H9 (cell line): ENCODE measurements around the gene CCR2. TPM values are rescaled to one million over a fixed set of nuclear protein-coding genes. Genes with fewer than 3 reads are reported as not detected.
"Not testable (repeated sequence)": the region's sequence is repeated elsewhere in the genome, so short reads cannot be mapped to it uniquely, and the experiment has no call there.

Source experiments
- DNase-seq: peaks from one replicate; pipeline ENCODE4 v3.0.0-alpha.2; 2017
- H2AFZ ChIP-seq: one replicate; pipeline ENCODE4 v1.6.1; 2013; ENCODE audit warnings: mild to moderate bottlenecking, low read length, control low read depth, moderate library complexity
- H2AK5ac ChIP-seq: 2 replicates; pipeline ENCODE4 v1.6.1; 2013; ENCODE audit warnings: low read length, control low read depth, mixed read lengths; ENCODE audit not compliant: insufficient read length
- H2BK120ac ChIP-seq: one replicate; pipeline ENCODE4 v1.6.1; 2013; ENCODE audit warnings: low read depth, mild to moderate bottlenecking, low read length, control low read depth, inconsistent platforms; ENCODE audit not compliant: poor library complexity, severe bottlenecking
- H2BK12ac ChIP-seq: 2 replicates; pipeline ENCODE4 v1.6.1; 2013; ENCODE audit warnings: low read length, control low read depth, mixed read lengths, low read depth; ENCODE audit not compliant: insufficient read length
- H2BK15ac ChIP-seq: 2 replicates; pipeline ENCODE4 v1.6.1; 2013; ENCODE audit warnings: low read depth, low read length, control low read depth
- H2BK20ac ChIP-seq: one replicate; pipeline ENCODE4 v1.6.1; 2013; ENCODE audit warnings: low read depth, mild to moderate bottlenecking, low read length, control low read depth, inconsistent platforms; ENCODE audit not compliant: poor library complexity, severe bottlenecking
- H2BK5ac ChIP-seq: 2 replicates; pipeline ENCODE4 v1.6.1; 2013; ENCODE audit warnings: low read length, control low read depth, mixed read lengths; ENCODE audit not compliant: insufficient read length
- H3K14ac ChIP-seq: 2 replicates; pipeline ENCODE4 v1.6.1; 2013; ENCODE audit warnings: low read length, control low read depth; ENCODE audit not compliant: insufficient read depth
- H3K18ac ChIP-seq: 2 replicates; pipeline ENCODE4 v1.6.1; 2013; ENCODE audit warnings: low read depth, mild to moderate bottlenecking, mixed read lengths, low read length, control low read depth; ENCODE audit not compliant: insufficient read length
- H3K23ac ChIP-seq: 2 replicates; pipeline ENCODE4 v1.6.1; 2013; ENCODE audit warnings: low read length, control low read depth, mixed read lengths, low read depth; ENCODE audit not compliant: insufficient read length
- H3K23me2 ChIP-seq: 2 replicates; pipeline ENCODE4 v1.6.1; 2013; ENCODE audit warnings: low read depth, mild to moderate bottlenecking, mixed read lengths, low read length, control low read depth; ENCODE audit not compliant: insufficient read length, poor library complexity, severe bottlenecking
- H3K27ac ChIP-seq: 2 replicates; pipeline ENCODE4 v1.5.1; 2013; ENCODE audit warnings: low read length, control low read depth, mixed read lengths, low read depth; ENCODE audit not compliant: insufficient read length
- H3K27me3 ChIP-seq: 2 replicates; pipeline ENCODE4 v1.6.1; 2013; ENCODE audit warnings: low read length, control low read depth, inconsistent platforms; ENCODE audit not compliant: insufficient read depth
- H3K4ac ChIP-seq: 2 replicates; pipeline ENCODE4 v1.6.1; 2013; ENCODE audit warnings: low read depth, mild to moderate bottlenecking, control low read depth, inconsistent platforms, low read length, moderate library complexity
- H3K4me1 ChIP-seq: 2 replicates; pipeline ENCODE4 v1.6.1; 2013; ENCODE audit warnings: low read length, control low read depth, inconsistent platforms; ENCODE audit not compliant: insufficient read depth
- H3K4me2 ChIP-seq: 2 replicates; pipeline ENCODE4 v1.6.1; 2013; ENCODE audit warnings: low read length, control low read depth, mixed read lengths; ENCODE audit not compliant: insufficient read length, insufficient read depth
- H3K56ac ChIP-seq: 2 replicates; pipeline ENCODE4 v1.6.1; 2013; ENCODE audit warnings: low read depth, mild to moderate bottlenecking, mixed read lengths, low read length, control low read depth; ENCODE audit not compliant: insufficient read length
- H3K79me1 ChIP-seq: 2 replicates; pipeline ENCODE4 v1.6.1; 2013; ENCODE audit warnings: low read depth, mild to moderate bottlenecking, moderate library complexity, low read length, control low read depth, inconsistent platforms; ENCODE audit not compliant: insufficient read depth, poor library complexity, severe bottlenecking
- H3K79me2 ChIP-seq: 2 replicates; pipeline ENCODE4 v1.6.1; 2013; ENCODE audit warnings: low read length, control low read depth, inconsistent platforms; ENCODE audit not compliant: insufficient read depth
- H3K9ac ChIP-seq: 2 replicates; pipeline ENCODE4 v1.6.1; 2013; ENCODE audit warnings: low read length, control low read depth, mixed read lengths; ENCODE audit not compliant: insufficient read length; ENCODE audit errors: extremely low read depth
- H3K9me3 ChIP-seq: one replicate; pipeline ENCODE4 v1.6.1; 2013; ENCODE audit warnings: low read depth, low read length, inconsistent platforms; ENCODE audit not compliant: control insufficient read depth
- H3T11ph ChIP-seq: one replicate; pipeline ENCODE4 v1.6.1; 2013; ENCODE audit warnings: mild to moderate bottlenecking, low read length, control low read depth, inconsistent platforms
- H4K20me1 ChIP-seq: one replicate; pipeline ENCODE4 v1.6.1; 2013; ENCODE audit not compliant: control insufficient read depth, insufficient read length, insufficient read depth
- H4K5ac ChIP-seq: 2 replicates; pipeline ENCODE4 v1.6.1; 2013; ENCODE audit warnings: low read depth, mild to moderate bottlenecking, mixed read lengths, low read length, control low read depth; ENCODE audit not compliant: insufficient read length
- H4K8ac ChIP-seq: replicated peaks from 2 replicates; pipeline ENCODE4 v1.6.1; 2013; ENCODE audit warnings: low read length, control low read depth, mixed read lengths, low read depth; ENCODE audit not compliant: insufficient read length
- H4K91ac ChIP-seq: 2 replicates; pipeline ENCODE4 v1.6.1; 2013; ENCODE audit warnings: low read depth, mild to moderate bottlenecking, moderate library complexity, mixed read lengths, low read length, control low read depth; ENCODE audit not compliant: insufficient read length
- H3K27ac Mint-ChIP-seq, 3 experiments: 2 replicates in 2 of 3; 3 replicates in 1 of 3; pipeline ENCODE4 v1.8.0; 2020 to 2021; ENCODE audit warnings: mixed read lengths in 3 of 3, mild to moderate bottlenecking in 1 of 3, moderate library complexity in 1 of 3
- H3K27me3 Mint-ChIP-seq: 2 replicates; pipeline ENCODE4 v1.8.0; 2021; ENCODE audit warnings: low read depth, mild to moderate bottlenecking, moderate library complexity, mixed read lengths
- H3K36me3 Mint-ChIP-seq, 3 experiments: 2 replicates in 2 of 3; 3 replicates in 1 of 3; pipeline ENCODE4 v1.8.0; 2020 to 2021; ENCODE audit warnings: low read depth in 3 of 3, mixed read lengths in 3 of 3; ENCODE audit not compliant: insufficient read depth in 1 of 3
- H3K4me1 Mint-ChIP-seq, 2 experiments: 2 replicates each; pipeline ENCODE4 v1.8.0; 2020; ENCODE audit warnings: mixed read lengths in 2 of 2
- H3K4me3 Mint-ChIP-seq, 2 experiments: 2 replicates in 1 of 2; 3 replicates in 1 of 2; pipeline ENCODE4 v1.8.0; 2020 to 2021; ENCODE audit warnings: mild to moderate bottlenecking in 2 of 2, mixed read lengths in 2 of 2, moderate library complexity in 1 of 2
- H3K9me3 Mint-ChIP-seq, 2 experiments: 2 replicates in 1 of 2; 3 replicates in 1 of 2; pipeline ENCODE4 v1.8.0; 2020; ENCODE audit warnings: mild to moderate bottlenecking in 2 of 2, mixed read lengths in 2 of 2, moderate library complexity in 1 of 2
- CTCF ChIP-seq: fragments of 200-600 bp; sonication (generic); conservative IDR thresholded peaks from 3 replicates; pipeline ENCODE4 v1.8.0; 2021; ENCODE audit warnings: antibody characterized with exemption, mild to moderate bottlenecking
- WGBS: extraction: QIAGEN DNeasy Blood & Tissue Kit; methylation state at CpG from one replicate; pipeline ENCODE4 v1.1.7; 2013; ENCODE audit warnings: missing lambda C conversion rate, low lambda C conversion rate, mixed read lengths; ENCODE audit not compliant: insufficient read length; ENCODE audit errors: extremely low coverage; 5-methylcytosine and 5-hydroxymethylcytosine counted together
- total RNA-seq: library from RNA; stranded (reverse); gene quantifications from 2 replicates; pipeline ENCODE4 v1.2.1, GENCODE V29; 2021

The CCR2 gene
- total RNA-seq, 1 experiment from 2014 or later, result not detected

GRCh38 chr3:46389306-46389705 is 35.4 kb downstream of the CCR2 start:
- no peak for DNase-seq
- no peak overlapping the region for H3K14ac ChIP-seq
- Mint-ChIP-seq H3K4me3 (no peak overlapping the region), H3K4me1 (peaks cover 13 to 21% of the 10 kb centered on the region in 2 experiments), H3K9me3 (peaks cover 0 to 3% of the 10 kb centered on the region in 2 experiments; a peak in 2 of 5 replicates), H3K27ac (no peak overlapping the region), H3K36me3 (no peaks in the 10 kb centered on the region), H3K27me3 (peaks cover 2% of the 10 kb centered on the region; the same call in 1 of the 2 replicates)
- H3K9ac ChIP-seq, result no peak overlapping the region
- no peak overlapping the region for H2BK120ac ChIP-seq
- no peak overlapping the region for H2BK5ac ChIP-seq
- H3K4me2 ChIP-seq, result no peak overlapping the region
- H3K4ac ChIP-seq, result no peak overlapping the region
- no peaks in the 10 kb centered on the region for H3K79me2 ChIP-seq
- no peaks in the 10 kb centered on the region for H3K23me2 ChIP-seq
- H3K9me3 ChIP-seq, result no peaks in the 10 kb centered on the region
- no peak overlapping the region for H4K91ac ChIP-seq
- no peak overlapping the region for H2BK20ac ChIP-seq
- H3K4me1 ChIP-seq, result no peaks in the 10 kb centered on the region
- no peak overlapping the region for H3K23ac ChIP-seq
- H2AK5ac ChIP-seq, result no peak overlapping the region
- no CpG with 5 or more reads among the region's 6 CpGs for WGBS
- H3K79me1 ChIP-seq, result no peaks in the 10 kb centered on the region
- no peak overlapping the region for H4K5ac ChIP-seq
- no peak overlapping the region for H2AFZ ChIP-seq
- H3K56ac ChIP-seq, result no peak overlapping the region
- no peak overlapping the region for H4K8ac ChIP-seq
- no peak for TF ChIP-seq CTCF
- no peak overlapping the region for H2BK15ac ChIP-seq
- H3K18ac ChIP-seq, result no peak overlapping the region
- no peak overlapping the region for H2BK12ac ChIP-seq
- no peak overlapping the region for H3K27ac ChIP-seq
- no peaks in the 10 kb centered on the region for H3K27me3 ChIP-seq
- H4K20me1 ChIP-seq, result no peaks in the 10 kb centered on the region
- H3T11ph ChIP-seq, result no peak overlapping the region

- not testable (repeated sequence) for H2AFZ ChIP-seq, DNase-seq, H2BK12ac ChIP-seq, H3K27ac Mint-ChIP-seq, H4K8ac ChIP-seq, H4K91ac ChIP-seq, H3K79me1 ChIP-seq, H3K23ac ChIP-seq, H2AK5ac ChIP-seq, H3T11ph ChIP-seq, H3K9me3 ChIP-seq, H3K9me3 Mint-ChIP-seq, H3K14ac ChIP-seq, H3K4me3 Mint-ChIP-seq, H4K5ac ChIP-seq, H3K27ac ChIP-seq, H3K27me3 ChIP-seq, H2BK5ac ChIP-seq, H3K79me2 ChIP-seq, H3K4me1 ChIP-seq, H3K18ac ChIP-seq, H3K9ac ChIP-seq, H3K4me2 ChIP-seq, H3K56ac ChIP-seq, H2BK20ac ChIP-seq, H2BK15ac ChIP-seq, H3K23me2 ChIP-seq, H3K36me3 Mint-ChIP-seq, H4K20me1 ChIP-seq, H3K4ac ChIP-seq, H2BK120ac ChIP-seq, H3K27me3 Mint-ChIP-seq
- H3K4me1 Mint-ChIP-seq, result peaks cover 9 to 16% of the 10 kb centered on the region in 2 experiments
- no CpG with 5 or more reads among the region's 5 CpGs for WGBS
Measured at GRCh38 chr3:46391526-46391925, 37.6 kb downstream of the CCR2 start.
